ENCODE measurements around the gene LRP4.

DNA sequence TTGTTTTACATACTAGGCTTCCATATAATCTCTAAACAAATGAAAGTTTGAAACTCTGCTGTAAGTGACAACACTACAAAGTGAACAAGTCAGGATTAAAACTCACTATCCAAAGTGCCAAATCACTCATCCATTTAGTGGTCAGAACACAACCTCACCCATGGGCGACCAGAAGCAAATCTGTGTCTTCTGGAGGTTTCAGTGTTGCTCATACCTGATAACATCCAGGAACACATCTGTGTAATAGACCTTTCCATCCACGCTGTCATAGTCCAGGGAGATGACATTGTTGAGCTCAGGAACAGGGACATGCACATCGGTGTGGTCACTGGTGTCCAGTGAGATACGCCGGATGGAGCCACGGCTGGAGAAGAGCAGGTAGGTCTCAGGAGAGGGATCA, 43.8 kb downstream of the LRP4 start:
- TF ChIP-seq POLR2A (IDR thresholded peaks at IDR 0.05), result no peak
- TF ChIP-seq, protein P1, sequence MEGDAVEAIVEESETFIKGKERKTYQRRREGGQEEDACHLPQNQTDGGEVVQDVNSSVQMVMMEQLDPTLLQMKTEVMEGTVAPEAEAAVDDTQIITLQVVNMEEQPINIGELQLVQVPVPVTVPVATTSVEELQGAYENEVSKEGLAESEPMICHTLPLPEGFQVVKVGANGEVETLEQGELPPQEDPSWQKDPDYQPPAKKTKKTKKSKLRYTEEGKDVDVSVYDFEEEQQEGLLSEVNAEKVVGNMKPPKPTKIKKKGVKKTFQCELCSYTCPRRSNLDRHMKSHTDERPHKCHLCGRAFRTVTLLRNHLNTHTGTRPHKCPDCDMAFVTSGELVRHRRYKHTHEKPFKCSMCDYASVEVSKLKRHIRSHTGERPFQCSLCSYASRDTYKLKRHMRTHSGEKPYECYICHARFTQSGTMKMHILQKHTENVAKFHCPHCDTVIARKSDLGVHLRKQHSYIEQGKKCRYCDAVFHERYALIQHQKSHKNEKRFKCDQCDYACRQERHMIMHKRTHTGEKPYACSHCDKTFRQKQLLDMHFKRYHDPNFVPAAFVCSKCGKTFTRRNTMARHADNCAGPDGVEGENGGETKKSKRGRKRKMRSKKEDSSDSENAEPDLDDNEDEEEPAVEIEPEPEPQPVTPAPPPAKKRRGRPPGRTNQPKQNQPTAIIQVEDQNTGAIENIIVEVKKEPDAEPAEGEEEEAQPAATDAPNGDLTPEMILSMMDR (IDR thresholded peaks at IDR 0.05), result no peak

Measured in testis (tissue), 2 donors.